Stimulated activated CD4-positive, alpha-beta T cell treated with anti-CD3 and anti-CD28 coated beads, Interleukin-4, amount 100 ng/mL, for 4 hours (primary cell): ENCODE measurements around the gene SPOCD1.

Source experiments
- DNase-seq, 2 experiments: peaks; one replicate each; pipeline ENCODE4 v3.0.0-alpha.2; 2020

SPOCD1 gene

GRCh38 chr1:31799196-31799894 lies 16.5 kb downstream of the SPOCD1 start:
- DNase-seq = no peak

GRCh38 chr1:31798433-31799195 lies 17.2 kb downstream of the SPOCD1 start:
- no peak for DNase-seq

GRCh38 chr1:31798086-31798432 lies 17.8 kb downstream of the SPOCD1 start:
- no peak for DNase-seq

GRCh38 chr1:31797216-31797615 lies 18.6 kb downstream of the SPOCD1 start:
- no peak for DNase-seq

- no peak for DNase-seq
These were observed 19.1 kb downstream of the SPOCD1 start for GRCh38 chr1:31796707-31797106.

- no peak for DNase-seq
These were observed 19.8 kb downstream of the SPOCD1 start for GRCh38 chr1:31795801-31796621.

- DNase-seq = no peak
These were observed 20.6 kb downstream of the SPOCD1 start for GRCh38 chr1:31795096-31795675.

GRCh38 chr1:31793586-31794285 lies 22.1 kb downstream of the SPOCD1 start:
- DNase-seq = no peak

- no peak for DNase-seq
These were observed 22.7 kb downstream of the SPOCD1 start for GRCh38 chr1:31793086-31793485.

GRCh38 chr1:31792541-31792940 lies 23.3 kb downstream of the SPOCD1 start:
- no peak for DNase-seq

GRCh38 chr1:31792116-31792515 lies 23.7 kb downstream of the SPOCD1 start:
- no peak for DNase-seq

- no peak for DNase-seq
These were observed 24.5 kb downstream of the SPOCD1 start for GRCh38 chr1:31791131-31791858.

- no peak for DNase-seq
These were observed 25.2 kb downstream of the SPOCD1 start for GRCh38 chr1:31790641-31791091.

- DNase-seq = no peak
These were observed 25.7 kb downstream of the SPOCD1 start for GRCh38 chr1:31790140-31790539.

- DNase-seq = peak; percentile 91 to 98
These were observed 26.4 kb downstream of the SPOCD1 start for GRCh38 chr1:31789259-31790065.

GRCh38 chr1:31788825-31789256 lies 27.0 kb downstream of the SPOCD1 start:
- no peak for DNase-seq

GRCh38 chr1:31788138-31788824 lies 27.5 kb downstream of the SPOCD1 start:
- DNase-seq = peak; percentile 80 to 87

- no peak for DNase-seq
These were observed 28.1 kb downstream of the SPOCD1 start for GRCh38 chr1:31787786-31788137.

GRCh38 chr1:31787261-31787660 lies 28.6 kb downstream of the SPOCD1 start:
- DNase-seq = no peak

- DNase-seq = no peak
These were observed 29.3 kb downstream of the SPOCD1 start for GRCh38 chr1:31786366-31787060.
